Measurements from ENCODE around the gene LMTK2.

The LMTK2 gene

DNA sequence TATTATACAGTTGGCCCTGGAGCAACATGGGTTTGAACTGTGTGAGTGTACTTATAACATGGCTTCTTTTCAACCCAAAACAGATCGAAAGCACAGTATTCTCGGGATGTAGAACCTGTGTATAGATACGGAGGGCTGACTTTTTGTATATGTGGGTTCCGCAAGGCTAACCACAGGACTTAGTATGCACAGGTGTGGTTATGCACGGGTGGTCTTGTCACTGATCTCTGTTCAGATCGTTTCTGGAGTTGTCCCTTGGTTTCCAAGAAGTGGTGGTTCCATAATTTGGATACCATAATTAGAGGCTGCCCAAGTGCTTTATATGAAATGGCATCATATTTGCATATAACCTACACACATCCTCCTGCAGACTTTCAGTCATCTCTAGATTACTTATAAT is 93.7 kb downstream of the LMTK2 start:
- in situ Hi-C loops (cut with MboI; ENCODE audit: low sequenced_read_pairs) = no loop called here

DNA sequence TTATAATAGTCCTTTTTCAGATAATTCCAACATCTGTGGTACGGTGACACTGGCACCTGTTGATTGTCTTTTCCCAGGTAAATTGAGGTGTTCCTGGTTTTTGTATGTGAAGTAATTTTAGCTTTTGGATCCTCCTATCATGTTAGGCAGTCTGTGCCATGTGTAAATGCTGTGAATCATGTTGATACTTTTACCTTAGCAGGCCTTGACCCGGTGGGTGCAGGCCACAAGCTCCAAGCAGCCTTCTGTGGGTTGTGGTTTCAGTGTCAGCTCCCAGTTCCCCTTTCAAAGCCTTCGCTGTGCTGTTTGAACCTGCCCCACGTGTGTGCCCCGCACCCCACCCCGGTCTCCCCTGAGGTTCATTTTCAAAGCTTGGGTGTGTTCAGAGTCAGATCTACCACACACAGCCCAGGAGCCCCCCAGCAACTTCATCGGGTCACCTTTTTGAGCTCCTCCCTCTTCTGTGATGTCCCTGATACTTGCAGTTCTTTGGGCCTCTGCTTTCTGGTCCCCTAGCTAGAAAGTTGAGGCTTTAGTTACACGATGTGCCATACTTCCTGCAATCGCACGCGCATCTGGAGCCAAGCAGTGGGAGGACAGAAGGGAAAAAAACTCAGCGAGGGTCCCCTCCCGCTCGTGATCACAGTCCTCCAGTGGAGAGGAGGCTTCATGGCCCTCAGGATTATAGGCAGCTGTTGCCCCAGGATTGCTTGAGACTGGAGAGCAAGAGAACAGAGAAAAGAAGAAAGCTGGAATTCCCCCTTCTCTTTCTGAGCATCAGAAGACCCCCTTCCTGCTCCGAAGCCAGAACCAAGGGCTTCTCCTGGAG is 95.9 kb downstream of the LMTK2 start:
- in situ Hi-C loops (cut with MboI; ENCODE audit: low sequenced_read_pairs) = no loop called here

DNA sequence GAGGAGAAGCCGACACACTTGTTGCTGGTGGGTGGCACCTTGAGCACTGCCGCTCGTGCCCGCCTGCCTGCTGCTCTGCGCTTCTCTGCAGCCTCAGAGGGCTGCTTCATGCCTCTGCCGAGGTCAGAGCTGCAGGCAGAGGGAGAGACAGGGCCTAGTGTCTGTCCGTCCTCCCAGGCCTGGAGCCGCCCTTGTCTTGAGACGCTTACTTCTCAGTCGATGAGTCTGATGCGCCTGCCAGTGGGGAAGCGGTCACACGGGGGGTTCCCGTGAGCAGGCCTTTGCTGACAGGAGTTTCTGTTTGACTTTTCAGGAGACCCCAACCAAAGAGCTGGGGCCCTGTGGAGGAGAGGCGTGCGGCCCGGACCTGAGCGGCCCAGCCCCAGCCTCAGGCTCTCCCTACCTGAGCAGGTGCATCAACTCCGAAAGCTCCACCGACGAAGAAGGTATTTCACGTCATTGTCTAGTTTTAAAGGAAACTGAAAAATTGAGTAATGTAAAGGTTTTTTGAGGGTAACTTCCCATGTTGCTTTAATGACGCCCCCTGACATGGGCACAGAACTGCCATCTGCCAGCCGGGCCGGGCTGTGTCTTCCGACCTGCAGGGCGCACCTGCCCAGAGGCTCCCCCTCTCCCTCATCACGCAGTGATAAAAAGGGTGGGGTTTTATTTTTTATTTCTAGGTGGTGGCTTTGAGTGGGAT is 96.8 kb downstream of the LMTK2 start:
- in situ Hi-C loops (cut with MboI; ENCODE audit: low sequenced_read_pairs) = no loop called here

DNA sequence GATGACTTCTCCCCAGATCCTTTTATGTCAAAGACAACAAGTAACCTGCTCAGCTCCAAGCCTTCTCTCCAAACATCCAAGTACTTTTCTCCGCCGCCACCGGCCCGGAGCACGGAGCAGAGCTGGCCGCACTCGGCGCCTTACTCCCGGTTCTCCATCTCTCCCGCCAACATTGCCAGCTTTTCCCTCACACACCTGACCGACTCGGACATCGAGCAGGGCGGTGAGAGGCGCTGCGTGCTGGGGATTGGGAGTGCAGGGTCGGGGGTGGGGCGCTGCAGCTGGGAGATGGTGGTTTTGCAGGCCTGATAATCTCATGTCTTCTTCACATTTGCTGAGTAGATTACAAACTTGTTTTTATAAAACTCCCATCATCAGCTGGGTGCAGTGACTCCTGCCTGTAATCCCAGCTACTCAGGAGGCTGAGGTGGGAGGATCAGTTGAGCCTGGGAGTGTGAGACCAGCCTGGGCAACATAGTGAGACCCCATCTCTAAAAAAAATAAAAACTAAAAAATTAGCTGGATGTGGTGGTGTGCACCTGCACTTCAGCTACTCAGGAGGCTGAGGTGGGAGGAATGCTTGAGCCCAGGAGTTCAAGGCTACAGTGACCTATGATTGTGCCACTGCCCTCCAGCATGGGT is 97.4 kb downstream of the LMTK2 start:
- in situ Hi-C loops (cut with MboI; ENCODE audit: low sequenced_read_pairs) = no loop called here

DNA sequence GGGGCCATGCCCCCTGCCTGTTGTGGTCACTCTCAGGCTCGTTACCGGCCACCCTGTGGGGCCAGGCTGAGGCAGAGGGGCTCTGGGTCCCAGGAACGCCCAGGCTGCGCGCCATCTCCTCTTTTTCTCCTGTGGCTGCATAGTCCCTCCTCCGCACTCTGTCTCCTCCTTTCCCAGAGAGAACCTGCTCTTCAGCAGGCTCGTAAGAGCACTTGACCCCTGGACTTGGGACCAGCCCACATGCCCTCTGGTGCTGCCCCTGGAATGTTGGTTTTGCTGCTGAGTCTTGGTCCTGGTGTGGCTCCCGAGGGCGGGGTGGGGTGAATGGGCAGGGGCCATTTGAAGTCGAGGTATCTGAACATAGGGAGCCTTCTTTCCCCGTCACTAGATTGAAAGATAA is 98.0 kb downstream of the LMTK2 start:
- in situ Hi-C loops (cut with MboI; ENCODE audit: low sequenced_read_pairs) = no loop called here

DNA sequence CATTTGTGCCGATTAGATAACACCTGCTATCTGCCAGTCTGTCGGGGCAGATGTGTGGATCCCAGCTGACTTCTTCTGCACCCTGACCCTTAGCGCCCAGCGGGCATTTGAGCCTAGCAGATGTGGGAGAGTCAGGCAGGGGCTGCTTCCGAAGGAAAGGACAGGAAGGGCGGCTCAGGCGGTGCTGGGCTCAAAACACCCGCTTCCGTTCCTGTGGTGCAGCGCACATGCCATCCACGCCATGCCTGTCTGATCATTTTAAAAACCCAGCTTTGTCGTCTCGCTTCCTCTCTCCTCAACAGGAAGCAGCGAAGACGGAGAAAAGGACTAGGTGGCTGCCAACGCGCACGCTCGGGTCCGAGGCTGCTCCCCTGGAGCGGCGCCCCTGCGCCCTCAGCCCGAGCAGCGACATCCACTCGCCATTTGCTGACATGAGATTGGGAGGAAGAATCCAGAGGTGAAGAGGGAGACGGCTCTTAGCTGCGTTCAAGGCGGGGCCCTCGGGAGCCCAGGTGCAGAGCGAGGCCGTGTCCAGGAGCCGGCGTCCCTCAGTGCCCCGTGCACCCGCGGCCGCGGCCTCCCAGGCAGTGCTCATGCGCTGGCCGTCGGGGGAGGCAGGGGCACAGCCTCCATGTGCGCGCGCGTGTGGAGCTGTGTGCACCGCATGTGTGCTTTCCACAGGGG is 98.6 kb downstream of the LMTK2 start:
- in situ Hi-C loops (cut with MboI; ENCODE audit: low sequenced_read_pairs) = no loop called here

DNA sequence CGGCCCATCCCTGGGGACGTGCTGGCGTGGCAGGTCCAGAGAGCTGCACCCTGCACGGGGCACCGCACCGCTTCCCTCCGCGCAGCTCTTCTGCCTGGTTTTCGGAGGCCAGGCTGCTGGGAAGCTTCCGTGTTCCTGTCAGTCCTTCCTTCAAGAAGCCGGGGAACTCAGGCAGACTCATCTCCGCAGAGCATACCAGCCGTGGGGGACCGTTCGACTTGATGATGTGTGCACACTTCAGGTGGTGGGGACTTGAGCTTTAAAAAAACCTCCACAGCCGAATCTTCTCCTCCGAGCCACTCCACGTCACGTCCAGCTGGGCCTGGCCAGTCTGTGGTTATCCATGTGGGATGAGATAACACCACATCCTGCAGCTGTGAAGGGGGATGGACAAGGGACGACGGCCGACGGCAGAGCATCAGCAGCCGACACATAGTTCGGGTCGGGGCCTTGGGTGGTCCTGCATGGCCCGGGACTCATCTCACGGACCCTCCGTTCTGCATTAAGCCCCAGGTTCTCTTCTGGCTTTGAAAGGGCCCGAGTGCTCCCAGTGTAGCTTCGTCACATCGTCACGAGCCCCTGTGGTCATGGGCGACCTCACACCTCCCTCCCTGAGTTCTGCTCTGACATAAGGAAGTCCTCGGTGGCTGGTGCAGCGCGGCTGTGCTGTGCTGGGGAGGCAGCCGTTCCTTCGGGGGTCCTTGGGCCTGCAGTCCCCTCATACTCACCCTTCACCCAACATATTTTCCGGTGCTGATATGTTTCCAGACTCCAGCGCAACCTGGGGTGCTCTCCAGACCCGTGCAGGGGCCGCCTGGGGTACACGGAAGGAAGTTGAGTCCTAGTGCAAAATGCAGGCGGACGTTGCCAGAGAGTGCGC is 100.0 kb downstream of the LMTK2 start:
- in situ Hi-C loops (cut with MboI; ENCODE audit: low sequenced_read_pairs) = no loop called here

DNA sequence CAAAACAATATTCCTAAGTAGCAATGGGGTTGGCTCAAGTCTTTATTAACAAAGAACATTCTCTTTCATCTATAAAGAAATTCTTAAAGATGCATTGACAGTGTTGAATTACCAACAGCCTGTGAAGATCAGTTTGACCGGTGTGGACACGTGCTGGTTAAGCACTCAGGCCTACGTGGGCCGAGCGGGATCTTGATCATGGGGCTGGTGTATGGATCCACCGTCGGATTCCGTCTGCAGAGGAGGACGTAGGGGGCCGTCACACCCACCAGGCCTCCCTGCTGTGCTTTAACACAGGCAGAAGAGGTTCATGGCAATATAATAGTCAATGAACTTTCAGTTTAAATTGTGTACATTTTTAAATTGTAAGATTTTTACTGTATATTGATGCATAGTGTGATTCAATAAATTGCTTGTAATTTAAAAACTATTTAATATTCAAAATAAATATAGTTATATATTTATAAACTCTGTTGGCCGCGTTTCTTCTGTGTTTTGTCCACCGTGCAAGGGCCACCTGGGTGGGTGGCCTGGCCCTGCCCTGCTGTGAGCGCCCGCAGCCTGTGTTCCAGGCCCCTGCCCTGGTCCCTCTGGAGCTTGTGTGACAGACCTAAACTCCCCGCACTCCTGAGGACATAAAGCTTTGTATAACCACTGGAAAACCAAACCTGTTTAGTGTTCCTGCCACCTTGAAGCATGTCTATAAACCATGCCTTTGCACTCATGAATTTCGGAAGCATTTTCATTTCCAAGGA is 102.7 kb downstream of the LMTK2 start:
- in situ Hi-C loops (cut with MboI; ENCODE audit: low sequenced_read_pairs) = no loop called here

DNA sequence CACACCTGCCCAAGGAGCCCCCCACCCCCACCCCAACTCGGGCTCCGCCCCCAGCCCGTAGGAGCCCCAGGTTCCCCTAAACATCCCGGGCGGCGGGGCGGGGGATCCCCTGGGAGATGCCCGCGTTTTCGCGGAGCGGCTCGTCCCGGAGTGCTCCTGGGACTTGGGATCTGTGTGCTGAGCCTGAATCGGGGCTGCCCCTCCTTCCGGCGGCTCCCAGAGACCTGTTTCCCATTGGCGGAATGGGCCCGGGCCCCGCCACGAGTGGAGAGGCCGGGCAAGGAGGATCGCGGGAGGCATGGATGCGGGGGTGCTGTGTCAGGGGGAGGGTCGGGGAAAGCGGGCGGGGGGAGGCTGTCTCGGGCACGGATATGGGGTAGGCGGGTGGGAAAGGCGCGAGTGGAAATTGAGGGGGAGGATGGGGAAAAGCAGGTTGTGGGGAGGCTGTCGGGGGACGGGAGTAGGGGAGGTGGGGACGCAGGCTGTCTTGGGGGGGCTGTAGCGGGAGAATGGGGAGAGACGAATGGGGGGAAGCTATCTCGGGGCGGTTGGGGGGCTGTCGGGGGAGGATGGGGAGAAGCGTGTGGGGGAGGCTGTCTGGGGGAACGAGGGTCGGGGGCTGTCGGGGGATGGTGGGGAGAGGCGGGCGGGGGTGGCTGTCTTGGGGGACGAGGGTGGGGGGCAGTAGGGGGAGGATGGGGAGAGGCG is 104.0 kb downstream of the LMTK2 start:
- in situ Hi-C loops (cut with MboI; ENCODE audit: low sequenced_read_pairs) = no loop called here

DNA sequence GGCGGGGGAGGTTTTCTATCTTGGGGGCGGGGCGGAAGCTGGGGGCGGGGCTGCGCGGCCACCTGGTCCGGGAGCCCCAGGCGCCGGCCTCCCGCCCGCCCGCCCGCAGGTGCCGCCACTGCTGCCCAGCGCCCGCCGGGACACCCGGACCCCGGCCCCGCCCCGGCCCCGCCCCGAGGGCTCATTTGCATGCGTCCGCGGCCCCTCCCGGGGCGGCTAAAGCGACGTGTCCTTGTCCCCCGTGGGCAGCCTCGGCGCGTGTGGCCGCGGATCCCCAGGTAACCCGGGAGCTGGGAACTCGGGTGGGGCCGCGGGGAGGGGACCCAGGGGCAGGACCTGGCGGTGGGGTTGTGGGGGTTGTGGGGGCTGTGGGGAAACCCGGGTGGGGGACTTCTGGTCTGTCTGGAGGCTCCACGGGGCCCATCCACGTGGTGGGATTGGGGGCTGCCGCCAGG is 104.6 kb downstream of the LMTK2 start, which contains the start of gene BHLHA15:
BHLHA15 (plus strand) TSS at position 219 of the 455 bp plus-strand sequence. CDS start 871 bp downstream, outside the sequence.
- in situ Hi-C loops (cut with MboI; ENCODE audit: low sequenced_read_pairs) = no loop called here

DNA sequence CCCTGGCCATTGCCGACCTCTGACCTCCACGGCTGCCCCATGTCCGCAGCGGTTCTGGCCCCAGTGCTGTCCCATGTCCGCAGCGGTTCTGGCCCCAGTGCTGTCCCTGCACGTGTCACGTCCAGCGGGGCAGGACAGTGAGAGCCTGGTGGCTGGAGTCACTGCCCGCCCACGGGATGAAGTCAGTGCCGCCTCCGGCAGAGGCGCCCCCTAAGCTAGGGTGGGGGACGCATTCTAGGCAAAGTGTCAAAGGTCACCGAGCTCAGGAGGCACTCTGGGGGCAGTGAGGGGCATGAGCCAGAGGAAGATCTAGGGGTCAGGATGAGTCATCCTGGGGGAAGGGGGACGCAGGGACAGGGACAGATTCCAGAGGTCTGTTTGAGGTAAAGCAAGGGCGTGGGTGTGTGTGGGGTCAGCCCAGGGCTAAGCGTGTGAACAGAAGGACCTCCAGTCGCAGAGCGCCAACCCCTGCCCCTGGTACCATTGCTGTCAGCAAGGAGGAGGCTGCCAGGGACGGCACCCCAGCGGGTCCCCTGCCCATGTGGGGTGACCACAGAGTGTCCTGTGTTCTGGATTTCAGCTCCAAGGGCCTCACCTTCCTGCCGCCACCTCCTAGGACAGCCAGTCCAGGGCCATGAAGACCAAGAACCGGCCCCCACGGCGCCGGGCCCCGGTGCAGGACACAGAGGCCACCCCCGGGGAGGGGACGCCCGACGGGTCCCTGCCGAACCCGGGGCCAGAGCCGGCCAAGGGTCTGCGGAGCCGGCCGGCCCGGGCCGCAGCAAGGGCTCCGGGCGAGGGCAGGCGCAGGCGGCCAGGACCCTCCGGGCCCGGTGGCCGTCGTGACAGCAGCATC is 105.2 kb downstream of the LMTK2 start:
- in situ Hi-C loops (cut with MboI; ENCODE audit: low sequenced_read_pairs) = no loop called here

DNA sequence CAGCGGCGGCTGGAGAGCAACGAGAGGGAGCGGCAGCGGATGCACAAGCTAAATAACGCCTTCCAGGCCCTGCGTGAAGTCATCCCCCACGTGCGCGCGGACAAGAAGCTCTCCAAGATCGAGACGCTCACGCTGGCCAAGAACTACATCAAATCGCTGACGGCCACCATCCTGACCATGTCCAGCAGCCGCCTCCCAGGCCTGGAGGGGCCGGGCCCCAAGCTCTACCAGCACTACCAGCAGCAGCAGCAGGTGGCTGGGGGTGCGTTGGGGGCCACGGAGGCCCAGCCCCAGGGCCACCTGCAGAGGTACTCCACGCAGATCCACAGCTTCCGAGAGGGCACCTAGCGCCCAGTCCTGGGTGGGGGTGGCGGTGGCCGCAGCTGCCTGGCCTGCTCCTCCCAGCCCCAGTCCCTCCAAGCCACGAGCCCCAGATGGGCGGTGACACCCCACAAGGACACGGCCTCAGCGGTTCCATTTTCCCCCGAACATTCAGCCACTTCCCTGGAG is 105.9 kb downstream of the LMTK2 start:
- in situ Hi-C loops (cut with MboI; ENCODE audit: low sequenced_read_pairs) = no loop called here

DNA sequence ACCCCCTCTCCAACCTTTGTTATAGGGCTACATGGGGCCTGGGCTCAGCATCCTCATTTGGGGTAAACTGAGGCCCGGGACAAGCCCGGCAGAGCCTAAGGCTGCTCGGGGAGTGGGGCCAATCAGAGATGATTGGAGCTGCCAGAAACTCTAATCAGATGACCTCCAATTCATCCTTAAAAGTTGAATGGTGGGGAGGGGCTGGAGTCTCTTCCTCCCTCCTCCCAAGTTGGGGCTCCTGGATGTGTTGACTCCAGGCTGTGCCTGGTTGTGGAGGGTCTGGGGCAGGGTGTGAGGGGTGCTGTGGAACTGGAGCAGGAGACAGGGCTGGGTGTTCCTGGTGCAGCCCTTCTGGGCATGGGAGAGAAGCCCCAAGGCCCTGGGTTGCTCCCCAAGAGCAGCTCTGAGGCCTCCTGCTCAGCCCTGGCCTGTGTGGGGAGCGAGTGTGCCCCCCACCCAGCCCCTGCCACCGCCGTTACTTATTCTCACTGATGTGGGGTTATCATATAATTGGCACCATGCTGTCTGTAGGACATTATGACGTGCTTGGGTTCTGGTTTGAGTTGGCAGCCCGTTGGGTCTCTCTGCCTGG is 106.7 kb downstream of the LMTK2 start:
- in situ Hi-C loops (cut with MboI; ENCODE audit: low sequenced_read_pairs) = no loop called here

DNA sequence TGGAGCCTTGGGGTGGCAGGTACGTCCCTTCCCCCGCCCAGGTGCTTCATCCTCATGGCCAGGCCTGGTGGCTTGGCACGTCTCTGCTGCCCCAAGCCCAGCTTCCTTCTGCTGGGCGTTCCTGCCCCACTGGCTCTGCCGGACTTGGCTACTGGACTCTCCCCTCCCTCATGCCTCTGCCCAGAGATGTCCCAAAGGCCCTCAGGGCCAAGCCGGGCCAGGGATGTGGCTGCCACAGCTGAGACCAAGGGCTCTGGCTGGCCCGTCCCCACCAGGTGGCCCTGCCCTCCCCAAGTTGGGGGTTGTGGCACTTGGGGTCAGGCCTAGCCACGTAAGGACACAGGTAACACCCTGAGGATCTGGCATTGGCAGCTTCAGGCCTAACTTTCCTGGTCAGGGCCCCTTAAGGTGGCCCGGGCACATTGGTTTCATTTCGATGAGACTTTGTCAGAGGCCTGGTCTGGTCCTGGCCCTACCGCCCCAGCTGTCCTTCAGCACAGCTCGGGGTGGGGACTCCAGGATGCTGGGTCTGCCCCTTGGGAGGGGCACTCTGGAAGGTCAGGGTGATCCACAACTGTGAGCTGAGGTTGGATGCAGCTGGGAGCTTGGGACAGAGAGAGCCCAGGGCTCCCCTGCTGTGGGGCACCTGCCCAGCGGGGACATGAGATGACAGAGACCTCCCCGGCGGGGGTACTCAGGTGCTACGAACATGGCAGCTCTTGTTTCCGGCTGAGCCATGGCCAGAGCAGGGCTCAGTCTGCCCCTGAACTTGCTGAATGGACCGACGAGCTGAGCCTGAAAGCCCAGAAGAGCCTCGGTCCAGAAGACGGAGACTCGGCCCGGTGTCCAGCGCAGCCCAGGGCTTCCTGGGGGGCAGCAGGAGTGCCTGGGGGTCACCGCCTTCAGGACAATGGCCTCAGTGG is 107.5 kb downstream of the LMTK2 start:
- in situ Hi-C loops (cut with MboI; ENCODE audit: low sequenced_read_pairs) = no loop called here

DNA sequence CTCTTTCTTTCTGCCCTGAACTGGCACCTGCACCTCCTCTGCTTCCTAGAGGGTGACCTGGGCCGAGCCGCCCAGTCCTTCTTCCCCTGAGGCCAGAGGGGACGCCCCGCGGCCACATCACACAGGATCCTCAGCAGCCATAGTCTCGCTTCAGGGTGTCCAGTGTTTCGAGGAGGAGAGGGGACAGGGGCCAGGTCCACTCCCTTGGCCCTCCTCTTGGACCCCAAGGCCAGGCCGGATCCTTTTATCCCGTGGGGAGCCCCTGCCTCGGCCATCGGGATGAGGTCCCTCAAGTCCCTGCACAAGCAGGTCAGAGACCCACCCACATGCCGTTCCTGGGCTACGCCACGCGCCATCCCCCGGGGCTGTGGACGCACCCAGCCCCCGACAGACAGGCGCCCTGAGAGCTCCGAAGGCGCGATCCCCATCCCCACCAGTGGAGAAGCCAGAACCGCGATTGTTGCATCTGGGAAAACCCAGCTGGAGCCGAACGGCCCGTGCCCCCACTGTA is 108.2 kb downstream of the LMTK2 start:
- in situ Hi-C loops (cut with MboI; ENCODE audit: low sequenced_read_pairs) = no loop called here
